Forelimb muscle (tissue), 1 donor: Measurements from ENCODE around the gene METAP1D. TPM values are rescaled to one million over a fixed set of nuclear protein-coding genes. Genes with fewer than 3 reads are reported as not detected.
"Not testable (repeated sequence)": the region's sequence is repeated elsewhere in the genome, so short reads cannot be mapped to it uniquely, and the experiment has no call there.

ENCODE experiments used
- DNase-seq: peaks from one replicate; pipeline ENCODE4 v3.0.0-alpha.2; 2013; ENCODE audit warnings: low read depth
- polyA plus RNA-seq: library from polyadenylated mRNA; unstranded; fragments of 120-200 nt; gene quantifications from one replicate; pipeline ENCODE4 v1.2.1, GENCODE V29; 2013; ENCODE audit not compliant: insufficient read length

METAP1D gene
- polyA plus RNA-seq, 1 donor, result 14.4 TPM

DNA sequence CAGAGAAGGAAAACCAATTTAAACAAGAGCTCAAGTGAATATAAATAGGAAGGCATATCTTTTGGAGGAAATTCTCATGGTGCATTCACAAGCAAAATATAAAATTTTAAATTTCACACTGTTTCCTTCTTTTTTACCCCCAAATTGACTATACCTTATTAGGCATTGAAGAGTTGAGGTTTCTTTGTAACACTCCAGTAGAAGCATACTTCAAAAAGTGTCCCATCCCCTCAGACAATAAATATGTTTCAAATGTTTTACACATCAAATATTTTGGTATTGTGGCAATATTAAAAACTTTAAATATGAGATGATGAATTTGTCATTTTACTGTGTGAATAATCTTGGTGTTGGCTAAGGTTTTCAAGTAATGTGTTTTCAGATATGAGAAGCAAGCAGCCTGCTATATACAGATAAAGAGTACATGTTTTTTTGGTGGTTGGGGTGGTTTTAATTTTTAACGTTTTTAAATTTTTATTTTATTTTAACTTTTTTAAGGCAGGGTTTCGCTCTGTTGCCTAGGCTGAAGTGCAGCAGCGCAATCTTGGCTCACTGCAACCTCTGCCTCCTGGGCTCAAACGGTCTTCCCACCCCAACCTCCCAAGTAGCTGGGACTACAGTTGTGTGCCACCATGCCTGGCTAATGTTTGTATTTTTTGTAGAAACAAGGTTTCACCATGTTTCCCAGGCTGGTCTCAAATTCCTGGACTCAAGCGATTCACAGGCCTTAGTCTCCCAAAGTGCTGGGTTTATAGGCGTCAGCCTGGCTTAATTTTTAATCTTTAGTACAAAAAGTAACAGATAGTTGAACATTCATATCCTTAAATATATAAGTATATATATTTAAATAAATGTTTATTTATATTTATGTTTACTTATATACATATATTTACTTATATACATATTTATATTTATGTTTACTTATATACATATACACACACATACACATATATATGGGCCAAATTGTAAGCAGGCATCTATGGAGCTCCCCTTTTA, 49.1 kb downstream of the METAP1D start:
- no peak for DNase-seq

DNA sequence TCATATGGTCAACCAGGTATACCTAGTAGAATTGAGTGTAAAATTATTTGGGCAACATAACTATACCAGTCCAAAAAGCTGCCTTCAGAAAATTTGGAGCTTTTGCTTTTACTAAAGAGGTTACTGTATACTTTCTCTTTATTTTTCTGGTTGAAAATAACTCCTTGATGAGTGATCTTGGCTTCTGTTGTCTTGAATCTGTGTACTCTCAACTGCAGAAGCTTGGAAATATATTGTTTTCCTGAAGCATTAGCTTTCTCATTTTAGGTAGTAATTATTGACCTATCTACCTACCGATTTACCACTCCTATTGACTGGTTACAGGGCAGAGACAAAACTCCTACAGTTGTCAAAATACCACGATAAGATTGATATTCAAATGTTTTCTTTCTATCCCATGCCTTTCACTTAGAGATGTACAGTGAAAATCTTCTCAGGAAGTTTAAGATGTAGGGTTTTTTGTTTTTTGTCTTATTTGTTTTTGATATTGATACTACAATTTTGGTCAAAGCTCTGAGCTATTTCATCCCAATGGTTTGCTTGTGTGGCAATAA, 49.9 kb downstream of the METAP1D start:
- DNase-seq, result no peak

DNA sequence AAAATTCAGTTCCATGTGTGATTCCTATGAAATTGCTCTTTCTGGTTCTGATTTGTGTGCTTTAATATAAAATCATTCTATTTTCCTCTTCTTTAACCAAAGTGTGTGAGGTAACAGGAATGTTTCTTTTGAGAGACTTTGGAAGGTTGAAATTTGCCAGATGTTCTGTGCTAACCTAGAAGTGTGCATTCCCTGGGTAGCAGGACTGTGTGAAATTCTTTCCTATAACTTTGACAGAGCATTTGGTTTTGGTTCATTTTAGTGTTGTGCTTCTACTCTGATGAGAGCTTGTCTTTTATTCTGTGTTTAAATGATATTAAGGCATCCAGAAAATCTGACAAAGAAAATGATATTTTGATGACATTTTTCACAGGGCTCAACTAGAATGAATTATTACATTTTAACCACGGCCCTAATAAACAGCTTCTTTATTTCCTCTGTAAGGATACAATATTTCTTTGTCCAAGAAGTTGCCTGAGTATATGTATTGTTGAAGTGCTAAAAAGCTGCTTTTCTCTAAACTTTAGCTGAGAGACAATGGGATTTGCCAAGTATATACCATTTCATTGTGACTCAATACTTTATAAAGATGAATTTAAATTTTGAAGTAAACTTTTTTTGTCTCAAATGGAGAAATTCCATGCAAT, 50.8 kb downstream of the METAP1D start:
- no peak for DNase-seq

DNA sequence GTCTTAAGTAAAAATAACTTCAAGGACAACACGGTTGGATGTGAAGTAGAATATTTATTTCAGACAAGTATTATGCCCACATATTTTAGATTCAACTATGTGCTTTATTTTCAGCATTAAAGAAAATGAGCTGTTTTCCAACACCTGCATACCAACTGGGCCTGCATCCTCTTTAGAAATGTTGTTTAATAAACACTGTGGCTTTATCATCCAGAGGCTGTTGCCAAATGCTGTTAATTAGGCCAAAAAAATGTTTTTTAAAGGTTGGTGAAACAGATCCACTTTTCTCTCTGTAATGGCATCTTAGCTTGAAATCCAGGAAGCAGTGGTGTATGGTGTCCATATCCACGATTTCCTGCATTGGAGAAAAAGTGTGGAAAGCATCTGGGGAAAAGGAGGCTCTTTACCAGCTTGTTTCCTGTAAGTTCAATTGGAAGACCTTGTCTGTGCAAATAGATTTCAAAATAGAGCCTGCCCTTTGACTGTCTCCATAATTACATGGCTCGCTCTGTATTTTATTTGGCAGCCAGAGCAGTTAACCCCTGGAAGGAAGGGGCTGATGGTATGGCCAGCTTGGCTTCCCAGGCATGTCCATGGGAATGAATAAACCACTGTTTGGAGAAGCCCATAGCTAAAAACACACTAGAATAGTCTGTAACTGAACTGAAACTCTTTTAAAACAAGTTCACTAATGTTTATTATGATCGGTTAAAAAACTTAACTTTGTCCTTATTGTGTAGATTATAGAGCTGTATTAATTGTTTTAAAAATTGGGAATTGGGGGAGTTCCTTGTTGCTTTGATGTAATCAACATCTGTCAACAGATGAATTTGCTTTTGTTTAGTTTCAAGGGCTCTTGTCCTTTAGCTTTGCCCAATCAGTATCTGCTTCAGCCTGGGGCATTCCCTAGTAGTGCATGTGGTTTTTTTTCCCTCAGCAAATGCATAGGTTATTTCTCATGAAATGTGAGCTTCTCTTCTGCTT, 52.5 kb downstream of the METAP1D start:
- no peak for DNase-seq

DNA sequence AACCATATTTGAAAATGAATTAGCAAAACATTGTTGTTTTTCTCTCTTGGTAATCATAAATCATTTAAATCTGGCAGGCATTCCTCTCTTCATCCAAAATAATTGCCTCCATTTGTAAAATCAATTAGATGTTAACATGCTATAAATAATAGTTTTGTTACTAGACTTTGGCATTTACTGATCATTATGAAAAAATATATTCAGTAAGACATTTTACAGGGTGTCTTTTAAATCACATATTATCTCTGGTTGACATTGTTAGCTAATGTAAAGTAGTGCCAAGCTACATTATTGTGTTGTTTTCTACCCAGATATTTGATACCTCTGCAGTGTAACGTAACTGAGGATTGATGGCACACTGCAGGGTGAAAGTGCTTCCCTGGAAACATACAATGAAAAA, 53.7 kb downstream of the METAP1D start:
- no peak for DNase-seq

DNA sequence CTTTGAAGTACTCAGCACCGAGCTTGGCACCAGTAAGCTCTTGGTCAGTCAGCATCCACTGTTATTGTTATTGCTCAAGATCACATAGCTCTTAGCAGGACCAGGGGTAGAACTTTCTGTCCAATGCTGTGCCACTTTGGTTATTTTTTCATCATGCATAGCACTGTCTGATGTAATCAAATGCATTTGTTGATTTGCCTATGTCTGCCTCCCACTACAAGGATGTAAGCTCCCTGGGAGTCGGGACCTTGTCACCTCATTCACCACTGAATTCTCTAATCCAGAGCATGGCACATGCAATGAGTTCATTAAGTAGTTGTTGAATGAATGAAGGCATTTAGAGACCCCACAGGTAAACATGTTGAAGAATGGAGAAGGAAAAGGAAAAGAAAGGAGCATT, 56.5 kb downstream of the METAP1D start:
- no peak for DNase-seq

DNA sequence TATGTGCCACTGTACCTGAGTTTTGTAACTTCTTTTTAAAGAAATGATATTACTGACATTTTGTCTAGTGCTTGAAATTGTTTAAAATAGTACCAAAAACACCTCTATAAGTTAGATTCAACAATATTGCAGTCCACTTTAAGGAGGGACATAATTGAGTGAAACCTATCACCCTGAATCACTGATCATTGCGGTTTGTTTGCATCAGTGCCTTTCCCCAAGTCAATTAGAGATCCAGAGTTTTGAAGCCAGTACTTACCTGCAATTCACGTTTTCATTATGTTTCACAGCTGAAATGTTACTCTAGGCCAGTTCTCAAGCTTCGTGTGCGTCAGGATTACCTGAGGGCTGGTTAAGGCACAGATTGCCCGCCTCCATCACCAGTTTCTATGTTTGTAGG, 58.9 kb downstream of the METAP1D start:
- DNase-seq, result no peak

DNA sequence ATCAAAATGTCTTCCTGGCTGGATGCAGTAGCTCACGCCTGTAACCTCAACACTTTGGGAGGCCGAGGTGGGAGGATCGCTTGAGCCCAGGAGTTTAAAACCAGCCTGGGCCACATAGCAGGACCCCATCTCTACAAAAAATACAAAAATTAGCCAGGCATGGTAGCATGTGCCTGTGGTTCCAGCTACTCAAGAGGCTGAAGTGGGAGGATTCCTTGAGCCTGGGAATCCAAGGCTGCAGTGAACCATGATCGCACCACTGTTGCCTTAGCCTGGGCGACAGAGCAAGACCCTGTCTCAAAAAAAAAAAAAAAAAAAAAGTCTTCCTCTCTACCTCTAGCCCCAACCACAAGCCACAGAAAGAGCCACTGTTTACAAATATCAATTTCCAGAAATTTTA, 60.4 kb downstream of the METAP1D start:
- not testable (repeated sequence) for DNase-seq

DNA sequence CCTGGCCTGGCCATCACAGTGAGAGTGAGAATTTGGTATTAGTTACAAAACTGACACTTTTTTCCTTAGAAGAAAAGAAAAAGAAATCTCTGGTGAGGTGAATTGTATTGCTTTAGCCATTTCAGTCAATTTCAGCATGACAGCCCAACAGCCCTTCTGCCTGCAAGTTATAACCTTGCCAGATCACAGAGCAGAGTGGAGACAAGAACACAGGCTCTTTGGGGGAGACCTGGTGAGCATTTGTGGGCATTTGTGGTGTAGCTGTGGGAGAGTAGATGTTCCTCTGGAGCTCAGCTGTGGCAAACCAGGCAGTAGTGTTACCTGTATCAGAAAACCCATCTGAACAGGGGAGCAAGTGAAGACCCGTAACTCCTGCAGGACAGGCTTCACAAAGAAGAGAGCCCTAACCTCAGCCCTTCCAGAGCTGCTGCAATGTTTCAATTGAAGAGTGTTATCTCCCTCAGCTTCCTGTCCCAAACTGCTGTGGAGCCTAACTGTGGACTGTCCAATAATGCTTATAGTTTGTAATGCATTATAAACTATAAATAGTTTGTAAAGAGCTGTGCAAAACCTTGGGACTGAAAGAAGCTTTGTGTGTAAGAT, 62.8 kb downstream of the METAP1D start:
- no peak for DNase-seq

DNA sequence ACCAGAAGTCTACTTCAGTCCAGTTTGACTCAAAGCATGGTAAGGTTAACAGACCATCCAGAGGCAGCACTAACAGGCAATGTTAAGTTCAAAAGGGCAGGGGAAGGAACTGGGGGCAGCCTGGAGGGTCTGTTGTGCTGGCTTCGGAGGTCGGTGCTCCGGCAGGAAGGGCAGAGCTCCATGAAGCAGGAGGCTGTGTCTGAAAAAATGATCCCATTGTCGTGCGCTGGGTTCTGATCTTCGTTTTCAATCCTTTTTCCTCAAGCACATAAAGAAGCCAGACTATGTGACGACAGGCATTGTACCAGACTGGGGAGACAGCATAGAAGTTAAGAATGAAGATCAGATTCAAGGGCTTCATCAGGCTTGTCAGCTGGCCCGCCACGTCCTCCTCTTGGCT, 63.7 kb downstream of the METAP1D start:
- no peak for DNase-seq

DNA sequence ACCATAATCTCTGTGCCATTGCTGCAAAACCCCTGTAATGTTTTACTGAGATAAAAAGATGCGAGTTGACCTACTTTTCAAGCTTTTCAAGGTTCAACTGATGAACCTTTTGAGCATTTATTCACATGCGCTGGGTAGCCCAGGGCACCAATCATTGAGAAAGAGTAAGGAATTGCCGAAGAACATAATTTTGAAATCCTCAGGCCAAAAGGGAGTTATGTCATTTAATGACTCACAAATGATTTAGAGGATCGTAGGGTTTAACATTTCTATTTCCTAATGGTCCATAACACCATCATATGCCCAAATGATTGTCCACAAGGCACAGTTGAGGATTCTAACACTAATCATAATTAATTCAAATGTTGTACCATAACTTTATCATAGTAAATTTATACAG, 65.4 kb downstream of the METAP1D start:
- no peak for DNase-seq

DNA sequence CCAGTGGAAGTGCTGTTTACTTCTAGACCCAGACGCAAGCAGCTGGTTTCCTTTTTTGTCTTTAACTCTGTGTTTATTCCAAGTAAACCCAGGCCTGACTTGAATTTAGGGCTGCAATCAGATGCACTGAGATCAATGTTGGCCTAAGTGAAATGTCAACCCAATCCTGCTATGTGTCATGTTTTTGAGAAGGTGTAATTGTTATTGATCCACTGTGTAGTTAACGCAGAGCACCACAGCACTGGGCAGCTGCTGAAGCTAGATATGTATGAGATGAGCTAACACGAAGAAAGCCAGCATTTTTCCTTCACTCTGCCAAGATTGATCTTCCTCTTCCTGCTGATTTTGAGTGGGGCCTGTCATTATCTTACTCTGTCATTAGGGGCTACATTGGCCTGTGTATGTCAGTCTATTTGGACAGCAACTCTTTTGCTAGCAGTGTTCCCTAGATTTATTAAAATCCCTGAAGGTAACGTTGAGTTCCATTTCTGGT, 66.7 kb downstream of the METAP1D start:
- DNase-seq, result no peak

DNA sequence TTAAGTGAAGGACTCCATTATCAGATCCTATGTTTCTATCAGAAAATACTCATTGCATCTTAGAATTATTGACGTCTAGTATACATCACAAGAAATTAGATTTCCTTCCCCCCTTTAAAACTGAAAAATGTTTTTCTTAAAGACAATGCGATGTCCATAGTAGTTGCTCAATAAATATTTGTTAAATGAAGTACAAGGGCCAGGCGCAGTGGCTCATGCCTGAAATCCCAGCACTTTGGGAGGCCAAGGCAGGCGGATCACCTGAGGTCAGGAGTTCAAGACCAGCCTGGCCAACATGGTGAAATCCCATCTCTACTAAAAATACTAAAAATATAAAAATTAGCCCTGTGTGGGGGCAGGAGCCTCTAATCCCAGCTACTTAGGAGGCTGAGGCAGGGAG, 68.2 kb downstream of the METAP1D start:
- DNase-seq, result not testable (repeated sequence)

DNA sequence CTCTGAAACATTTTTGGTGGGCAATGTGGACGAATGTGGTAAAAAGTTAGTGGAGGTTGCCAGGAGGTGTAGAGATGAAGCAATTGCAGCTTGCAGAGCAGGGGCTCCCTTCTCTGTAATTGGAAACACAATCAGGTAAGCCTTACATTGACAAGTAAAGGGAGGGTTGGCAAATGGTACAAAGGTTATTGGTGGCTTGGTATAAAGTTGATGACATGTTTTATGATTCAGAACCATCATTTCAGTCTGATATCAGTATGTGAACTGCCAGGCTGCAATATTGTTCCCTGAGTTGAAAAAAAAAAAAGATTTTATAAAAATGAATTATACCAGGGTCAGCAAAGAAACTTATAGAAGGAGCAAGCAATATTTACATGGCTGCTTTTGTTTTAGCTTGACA, 71.2 kb downstream of the METAP1D start:
- DNase-seq, result no peak

DNA sequence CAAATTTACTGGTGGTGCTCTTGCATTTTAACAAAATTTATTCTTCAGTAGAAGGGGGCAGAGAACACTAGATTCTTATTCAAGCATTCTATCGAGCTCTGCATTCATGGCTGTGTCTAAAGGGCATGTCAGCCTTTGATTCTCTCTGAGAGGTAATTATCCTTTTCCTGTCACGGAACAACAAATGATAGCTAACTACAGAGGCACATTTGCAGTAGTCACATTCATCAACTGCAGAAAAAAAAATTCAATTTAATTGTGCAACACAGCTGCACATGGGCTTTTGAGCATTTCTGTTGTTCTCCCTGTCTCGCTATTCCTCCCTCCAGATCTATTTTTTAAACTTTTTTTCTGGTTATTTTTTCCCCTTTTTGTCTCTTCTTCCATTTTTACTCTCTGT, 72.5 kb downstream of the METAP1D start:
- DNase-seq, result no peak

DNA sequence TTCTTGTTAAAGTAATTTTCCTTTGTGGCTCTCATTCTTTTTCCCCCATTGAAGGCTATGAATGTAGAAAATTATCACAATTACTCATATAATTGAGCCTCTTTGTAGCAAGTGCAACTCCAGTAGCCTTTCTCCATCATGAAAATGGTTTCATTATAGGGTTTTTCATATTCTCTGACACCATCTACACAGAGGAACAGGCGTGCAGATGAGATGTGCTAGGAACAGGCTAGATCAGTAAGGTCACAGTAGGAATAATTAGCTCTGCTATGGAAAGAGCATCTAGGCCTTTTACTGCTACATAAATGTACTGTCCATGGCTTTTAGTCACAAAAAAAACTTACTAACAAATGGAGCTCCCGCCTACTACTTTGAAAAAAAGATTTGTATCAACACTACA, 73.0 kb downstream of the METAP1D start:
- DNase-seq, result no peak

DNA sequence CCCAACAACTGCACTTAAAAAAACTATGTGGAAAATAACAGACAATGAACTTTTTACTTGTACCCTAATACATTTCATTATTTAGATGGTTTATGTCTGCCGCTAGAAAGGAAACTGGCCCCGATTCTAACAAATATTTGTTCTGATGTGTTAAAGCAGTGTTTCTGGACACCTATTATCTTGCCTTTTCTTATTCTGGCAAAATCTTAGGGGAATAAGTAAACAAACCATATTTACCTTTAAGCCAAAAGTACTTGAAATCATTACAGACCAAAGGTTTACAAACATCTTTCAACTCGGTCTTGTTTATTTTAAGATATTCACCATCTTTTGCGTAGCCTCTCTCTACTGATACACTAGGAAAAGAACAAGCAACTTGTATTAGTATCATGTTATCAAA, 73.8 kb downstream of the METAP1D start:
- no peak for DNase-seq

DNA sequence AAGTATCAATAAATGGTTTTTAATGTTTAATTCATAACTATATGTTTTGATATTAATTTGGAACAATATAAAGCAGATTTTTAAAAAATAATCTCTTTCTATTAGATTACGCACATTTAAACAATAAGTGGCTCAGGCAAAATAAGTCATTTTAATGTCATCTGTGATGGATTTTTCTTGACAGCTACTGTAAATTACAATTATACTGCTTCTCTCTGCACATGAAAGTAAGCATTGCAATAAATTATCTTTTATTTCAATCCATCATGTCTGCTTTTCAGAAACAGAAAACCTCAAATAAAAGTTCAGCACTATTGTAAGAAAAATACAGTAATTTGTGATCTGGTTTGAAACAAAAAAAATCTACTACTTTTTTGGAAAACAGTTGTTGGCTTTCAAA, 74.5 kb downstream of the METAP1D start:
- DNase-seq, result no peak

DNA sequence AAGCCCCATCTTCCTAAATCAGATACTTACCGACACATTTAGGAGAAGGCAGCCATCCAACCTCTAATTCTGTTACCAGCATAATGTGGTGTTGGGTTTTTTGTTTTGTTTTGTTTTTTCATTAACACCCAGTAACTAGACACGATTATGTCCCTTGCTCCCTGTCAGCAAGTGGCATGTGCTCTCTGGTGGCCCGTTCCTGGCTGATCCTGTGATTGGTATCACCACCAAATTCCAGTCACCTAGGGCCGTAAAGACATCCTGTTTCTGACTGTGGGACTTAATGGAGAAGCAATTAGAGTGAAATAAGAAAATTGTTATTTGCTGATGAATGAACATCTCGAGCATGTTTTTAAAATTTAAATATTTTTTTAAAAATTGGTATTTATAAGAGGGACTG, 79.7 kb downstream of the METAP1D start:
- DNase-seq, result no peak

DNA sequence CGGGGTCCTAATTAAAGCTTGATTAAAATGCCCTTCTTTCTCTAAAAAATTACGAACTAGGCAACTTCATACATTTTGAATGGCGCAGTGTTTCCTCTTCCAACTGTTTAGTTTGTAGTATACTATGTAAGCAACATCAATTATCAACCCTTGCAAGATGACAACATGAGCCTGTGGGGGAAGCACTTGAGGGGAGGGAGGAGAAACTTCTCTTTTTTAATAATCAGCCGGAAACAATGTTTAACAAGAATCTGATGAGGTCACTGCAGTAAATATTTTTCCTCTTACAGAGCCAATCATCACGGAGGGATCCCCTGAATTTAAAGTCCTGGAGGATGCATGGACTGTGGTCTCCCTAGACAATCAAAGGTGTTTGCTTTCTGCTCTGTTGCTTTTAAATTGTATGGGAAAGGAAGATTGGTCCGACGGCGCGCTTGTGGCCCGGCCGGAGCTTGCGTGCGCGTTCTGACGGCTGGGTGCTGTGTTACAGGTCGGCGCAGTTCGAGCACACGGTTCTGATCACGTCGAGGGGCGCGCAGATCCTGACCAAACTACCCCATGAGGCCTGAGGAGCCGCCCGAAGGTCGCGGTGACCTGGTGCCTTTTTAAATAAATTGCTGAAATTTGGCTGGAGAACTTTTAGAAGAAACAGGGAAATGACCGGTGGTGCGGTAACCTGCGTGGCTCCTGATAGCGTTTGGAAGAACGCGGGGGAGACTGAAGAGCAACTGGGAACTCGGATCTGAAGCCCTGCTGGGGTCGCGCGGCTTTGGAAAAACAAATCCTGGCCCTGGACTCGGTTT, 80.3 kb downstream of the METAP1D start:
- DNase-seq, result no peak
